ENCODE results near the gene RANBP9. TPM values are rescaled to one million over a fixed set of nuclear protein-coding genes. Genes with fewer than 3 reads are reported as not detected.

RANBP9 gene
- total RNA-seq, 2 experiments from 2014 or later, result 61.2 to 62.9 TPM

GRCh38 chr6:13590574-13591153 lies 121.0 kb downstream of the RANBP9 start:
- CTCF ChIA-PET, result interaction anchor here (0.6 to 1.0 kb wide), 2 partner anchors 234 to 253 kb away, joined by 3 read pairs; no protein-coding TSS in a partner anchor
- no peak for DNase-seq
- intact Hi-C loops (cut with micrococcal nuclease), result no loop called here
- peaks cover 14% of the 10 kb centered on the region for H3K36me3 Mint-ChIP-seq (ENCODE audit: low read depth)
- H3K4me1 Mint-ChIP-seq (ENCODE audit: low read depth), result no peaks in the 10 kb centered on the region
- H3K27ac Mint-ChIP-seq, result no peak overlapping the region
- no peaks in the 10 kb centered on the region for H3K27me3 Mint-ChIP-seq (ENCODE audit: low read depth)
- no peak overlapping the region for H3K4me3 Mint-ChIP-seq
- no peaks in the 10 kb centered on the region for H3K9me3 Mint-ChIP-seq

DNA sequence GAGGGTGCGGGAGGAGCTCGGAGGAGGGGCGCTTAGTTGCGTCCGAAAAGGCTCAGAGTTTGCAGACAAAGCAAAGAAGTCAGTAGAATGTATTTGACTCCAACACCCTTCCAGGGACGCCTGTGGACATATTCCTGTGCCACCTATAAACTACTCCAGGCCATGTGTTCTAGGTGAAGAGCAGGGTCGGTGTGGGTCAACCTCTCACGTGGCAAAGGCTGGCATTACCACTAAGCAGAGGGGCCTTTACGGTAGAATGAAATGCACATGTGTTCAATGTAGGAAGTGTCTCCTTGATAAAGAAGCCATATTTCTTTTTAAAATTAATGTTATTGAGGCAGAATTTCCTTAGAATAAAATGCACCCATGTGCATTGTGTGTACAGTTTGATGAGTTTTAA lies 121.8 kb downstream of the RANBP9 start:
- Mint-ChIP-seq H3K36me3 (ENCODE audit: low read depth) (peaks cover 18% of the 10 kb centered on the region), H3K4me3 (no peak overlapping the region), H3K27ac (no peak overlapping the region), H3K27me3 (ENCODE audit: low read depth) (no peaks in the 10 kb centered on the region), H3K9me3 (no peaks in the 10 kb centered on the region), H3K4me1 (ENCODE audit: low read depth) (no peaks in the 10 kb centered on the region)
- intact Hi-C loops (cut with micrococcal nuclease), result no loop called here
- no peak for DNase-seq
- CTCF ChIA-PET, result interaction anchor here (0.6 kb wide), 1 partner anchor 233 kb away, joined by 3 read pairs; no protein-coding TSS in a partner anchor

GRCh38 chr6:13586603-13587542 lies 124.8 kb downstream of the RANBP9 start:
- intact Hi-C loops (cut with micrococcal nuclease), result no loop called here
- no peaks in the 10 kb centered on the region for H3K4me1 Mint-ChIP-seq (ENCODE audit: low read depth)
- CTCF ChIA-PET, result interaction anchor here (2.0 kb wide), 1 partner anchor 12 kb away, joined by 7 read pairs; no protein-coding TSS in a partner anchor

GRCh38 chr6:13581700-13582229 lies 129.9 kb downstream of the RANBP9 start:
- CTCF ChIA-PET, result interaction anchor here (1.3 kb wide), 1 partner anchor 250 kb away, joined by 3 read pairs; no protein-coding TSS in a partner anchor
- H3K27ac Mint-ChIP-seq, result no peak overlapping the region
- H3K36me3 Mint-ChIP-seq (ENCODE audit: low read depth), result peaks cover 28% of the 10 kb centered on the region
- no peak overlapping the region for H3K4me3 Mint-ChIP-seq
- no peaks in the 10 kb centered on the region for H3K27me3 Mint-ChIP-seq (ENCODE audit: low read depth)
- no peak for DNase-seq
- intact Hi-C loops (cut with micrococcal nuclease), result no loop called here
- H3K9me3 Mint-ChIP-seq, result peaks cover 3% of the 10 kb centered on the region
- peaks cover 2% of the 10 kb centered on the region for H3K4me1 Mint-ChIP-seq (ENCODE audit: low read depth)

More at GRCh38 chr6:13586603-13587542, 124.8 kb downstream of the RANBP9 start:
- Mint-ChIP-seq H3K36me3 (ENCODE audit: low read depth) (peaks cover 24% of the 10 kb centered on the region), H3K9me3 (no peaks in the 10 kb centered on the region), H3K4me3 (no peak overlapping the region), H3K27me3 (ENCODE audit: low read depth) (no peaks in the 10 kb centered on the region), H3K27ac (no peak overlapping the region)
- no peak for DNase-seq

- Mint-ChIP-seq H3K4me3 (no peak overlapping the region), H3K27me3 (ENCODE audit: low read depth) (no peaks in the 10 kb centered on the region), H3K27ac (no peak overlapping the region), H3K4me1 (ENCODE audit: low read depth) (peaks cover 12% of the 10 kb centered on the region), H3K36me3 (ENCODE audit: low read depth) (peaks cover 17% of the 10 kb centered on the region), H3K9me3 (peaks cover 3% of the 10 kb centered on the region)
- no peak for DNase-seq
- CTCF ChIA-PET, result interaction anchor here (0.6 kb wide), 1 partner anchor 209 kb away, joined by 3 read pairs; no protein-coding TSS in a partner anchor
- intact Hi-C loops (cut with micrococcal nuclease), result loop anchor here (10.0 kb wide), 2 partner anchors 385 to 485 kb away; no protein-coding TSS in a partner anchor
These were observed 131.7 kb downstream of the RANBP9 start for GRCh38 chr6:13579911-13580310.

DNA sequence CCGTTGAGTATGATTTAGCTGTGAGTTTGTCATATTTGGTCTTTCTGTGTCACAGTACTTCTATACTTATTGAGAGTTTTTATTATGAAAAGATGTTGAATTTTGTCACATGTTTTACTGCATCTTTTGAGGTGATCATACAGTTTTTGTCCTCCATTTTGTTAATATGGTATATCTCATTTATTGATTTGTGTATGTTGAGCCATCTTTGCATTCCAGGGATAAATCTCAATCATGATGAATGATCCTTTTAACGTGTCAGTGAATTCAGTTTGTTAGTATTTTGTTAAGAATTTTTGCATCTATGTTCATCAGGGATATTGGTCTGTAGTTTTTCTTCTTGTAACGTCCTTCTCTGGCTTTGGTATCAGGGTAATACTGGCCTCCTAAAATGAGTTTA lies 133.7 kb downstream of the RANBP9 start:
- CTCF ChIA-PET, result no interaction called here
- intact Hi-C loops (cut with micrococcal nuclease), result loop anchor here (10.0 kb wide), 2 partner anchors 383 to 487 kb away; no protein-coding TSS in a partner anchor

GRCh38 chr6:13576017-13576416 lies 135.6 kb downstream of the RANBP9 start:
- H3K36me3 Mint-ChIP-seq (ENCODE audit: low read depth), result peaks cover 6% of the 10 kb centered on the region
- peaks cover 19% of the 10 kb centered on the region for H3K4me1 Mint-ChIP-seq (ENCODE audit: low read depth)
- H3K27ac Mint-ChIP-seq, result no peak overlapping the region
- intact Hi-C loops (cut with micrococcal nuclease), result loop anchor here (10.0 kb wide), 2 partner anchors 381 to 489 kb away; no protein-coding TSS in a partner anchor
- H3K4me3 Mint-ChIP-seq, result peak overlapping the region; percentile 1
- H3K9me3 Mint-ChIP-seq, result peaks cover 3% of the 10 kb centered on the region
- CTCF ChIA-PET, result interaction anchor here (0.6 to 5.6 kb wide), 11 partner anchors 14 to 248 kb away, joined by 3 to 45 read pairs (median 14); partner anchors contain the start of genes NOL7 and TBC1D7
- H3K27me3 Mint-ChIP-seq (ENCODE audit: low read depth), result no peaks in the 10 kb centered on the region
- DNase-seq, result no peak

More for the DNA sequence above, 133.7 kb downstream of the RANBP9 start:
- peaks cover 19% of the 10 kb centered on the region for H3K4me1 Mint-ChIP-seq (ENCODE audit: low read depth)
- no peak overlapping the region for H3K4me3 Mint-ChIP-seq
- H3K27ac Mint-ChIP-seq, result no peak overlapping the region
- peaks cover 12% of the 10 kb centered on the region for H3K36me3 Mint-ChIP-seq (ENCODE audit: low read depth)
- H3K9me3 Mint-ChIP-seq, result peaks cover 3% of the 10 kb centered on the region
- H3K27me3 Mint-ChIP-seq (ENCODE audit: low read depth), result no peaks in the 10 kb centered on the region
- DNase-seq, result no peak

DNA sequence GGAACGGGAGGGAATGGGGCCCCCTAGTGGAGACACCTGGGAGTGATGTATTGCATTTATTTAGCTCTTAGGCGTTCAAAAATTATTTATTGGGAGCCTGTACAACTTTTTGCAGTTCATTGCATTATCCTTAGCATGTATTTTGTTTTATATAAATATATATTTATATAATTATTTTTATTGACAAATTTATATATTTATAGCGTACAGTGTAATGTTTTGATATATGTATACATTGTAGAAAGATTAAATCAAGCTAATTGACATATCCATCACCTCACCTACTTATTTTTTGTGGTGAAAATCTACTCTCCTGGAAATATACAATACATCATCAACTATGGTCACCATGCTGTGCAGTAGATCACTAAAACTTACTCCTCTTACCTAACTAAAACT lies 136.3 kb downstream of the RANBP9 start:
- Mint-ChIP-seq H3K4me1 (ENCODE audit: low read depth) (peaks cover 19% of the 10 kb centered on the region), H3K27me3 (ENCODE audit: low read depth) (no peaks in the 10 kb centered on the region), H3K9me3 (peaks cover 3% of the 10 kb centered on the region), H3K27ac (peak overlapping the region; percentile 97), H3K4me3 (peak overlapping the region; percentile 92), H3K36me3 (ENCODE audit: low read depth) (peaks cover 5% of the 10 kb centered on the region)
- intact Hi-C loops (cut with micrococcal nuclease), result loop anchor here (1.0 to 10.0 kb wide), 13 partner anchors 89 to 489 kb away; partner anchors contain the start of gene TBC1D7
- CTCF ChIA-PET, result interaction anchor here (0.6 to 5.6 kb wide), 34 partner anchors 12 to 491 kb away, joined by 3 to 45 read pairs (median 4); partner anchors contain the start of genes GFOD1, NOL7 and TBC1D7
- no peak for DNase-seq

DNA sequence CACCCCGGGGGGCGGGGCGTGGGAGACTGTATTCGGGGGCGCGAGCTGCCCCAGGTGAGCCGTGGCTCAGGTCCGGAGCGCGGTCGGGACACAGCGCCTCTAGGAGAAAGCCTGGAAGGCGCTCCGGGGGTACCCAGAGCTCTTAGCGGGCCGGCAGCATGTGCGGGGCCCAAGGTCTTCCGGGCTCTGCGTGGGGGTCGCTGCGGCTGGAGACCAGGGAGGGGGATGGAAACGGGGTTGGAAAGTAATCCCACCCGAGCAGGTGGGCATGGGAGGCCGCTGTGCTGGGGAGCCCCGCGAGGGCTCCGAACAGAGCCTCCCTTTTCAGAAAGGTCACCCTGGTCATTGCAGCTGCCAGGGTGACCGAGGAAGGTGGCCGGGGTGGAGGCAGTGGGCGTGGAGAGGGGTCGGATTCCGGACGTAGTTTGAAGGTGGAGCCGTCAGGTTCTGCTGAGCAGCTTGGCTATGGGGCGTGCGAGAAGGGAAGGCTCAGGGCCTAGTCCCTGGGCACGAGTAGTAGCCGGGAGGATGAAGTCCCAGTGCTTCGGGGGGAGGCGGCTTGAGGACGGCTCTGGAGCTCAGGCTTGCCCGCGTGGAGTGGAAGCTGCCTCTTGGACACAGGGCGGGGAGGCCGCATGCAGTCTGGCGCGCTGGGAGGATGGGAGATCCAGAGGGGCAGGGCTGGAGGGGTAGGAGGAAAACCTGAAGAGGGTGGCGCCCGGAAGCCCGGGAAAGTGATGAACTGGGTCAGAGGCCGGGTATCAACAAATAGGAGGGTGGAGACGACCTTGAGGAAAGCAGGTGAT lies 136.9 kb downstream of the RANBP9 start, which contains the start of gene SIRT5:
SIRT5 (plus strand) TSS at position 31 of the 806 bp plus-strand sequence. CDS start 9,510 bp downstream, outside the sequence.
- peak within 1 kb of the TSS; percentile 97 for H3K27ac Mint-ChIP-seq
- H3K4me3 Mint-ChIP-seq, result peak within 1 kb of the TSS; percentile 92
- intact Hi-C loops (cut with micrococcal nuclease), result loop anchor here (1.0 to 10.0 kb wide), 18 partner anchors 41 to 490 kb away; partner anchors contain the start of genes MCUR1, NOL7 and TBC1D7

DNA sequence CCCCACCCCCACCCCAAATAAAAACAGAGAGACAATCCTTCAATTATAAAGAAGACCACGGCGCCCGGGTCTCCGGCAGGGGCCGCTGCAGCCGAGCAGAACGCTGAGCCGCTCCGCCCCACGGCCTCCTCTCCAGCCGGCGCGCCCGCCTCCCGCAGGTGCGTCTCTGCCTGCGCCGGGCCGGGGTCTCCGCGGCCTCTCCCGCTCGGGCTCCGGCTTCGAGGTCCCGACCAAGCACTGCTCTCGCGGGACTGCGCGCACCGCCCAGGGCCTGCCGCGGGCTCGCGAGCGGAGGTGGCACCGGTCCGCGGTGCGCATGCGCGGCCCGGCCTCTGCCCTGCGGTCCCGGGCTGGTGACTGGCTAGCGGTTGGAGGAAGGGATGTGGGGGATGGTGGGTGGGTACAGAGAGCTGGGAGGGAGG lies 137.5 kb downstream of the RANBP9 start:
- Mint-ChIP-seq H3K27ac (peak overlapping the region; percentile 97), H3K4me1 (ENCODE audit: low read depth) (peaks cover 19% of the 10 kb centered on the region), H3K9me3 (peaks cover 3% of the 10 kb centered on the region), H3K36me3 (ENCODE audit: low read depth) (peaks cover 1% of the 10 kb centered on the region), H3K27me3 (ENCODE audit: low read depth) (no peaks in the 10 kb centered on the region), H3K4me3 (peak overlapping the region; percentile 92)
- CTCF ChIA-PET, result interaction anchor here (0.6 to 5.6 kb wide), 21 partner anchors 12 to 284 kb away, joined by 3 to 45 read pairs (median 5); partner anchors contain the start of genes NOL7 and TBC1D7
- intact Hi-C loops (cut with micrococcal nuclease), result loop anchor here (1.0 to 10.0 kb wide), 7 partner anchors 41 to 491 kb away; partner anchors contain the start of genes MCUR1 and NOL7
- DNase-seq, result peak; percentile 91

More for the DNA sequence above, 136.9 kb downstream of the RANBP9 start, which contains the start of gene SIRT5:
- H3K9me3 Mint-ChIP-seq, result peaks cover 3% of the 10 kb centered on the region
- H3K36me3 Mint-ChIP-seq (ENCODE audit: low read depth), result peaks cover 1% of the 10 kb centered on the region
- no peaks in the 10 kb centered on the region for H3K27me3 Mint-ChIP-seq (ENCODE audit: low read depth)
- CTCF ChIA-PET, result interaction anchor here (0.6 to 5.6 kb wide), 38 partner anchors 13 to 492 kb away, joined by 3 to 45 read pairs (median 4); partner anchors contain the start of genes GFOD1, NOL7 and TBC1D7
- peaks cover 19% of the 10 kb centered on the region for H3K4me1 Mint-ChIP-seq (ENCODE audit: low read depth)
- peak; percentile 95 for DNase-seq

Data from activated naive CD4-positive, alpha-beta T cell treated with anti-CD3 and anti-CD28 coated beads for 36 hours (primary cell).